ENCODE data around the gene GOLIM4. TPM values are rescaled to one million over a fixed set of nuclear protein-coding genes. Genes with fewer than 3 reads are reported as not detected.
A peak's percentile ranks its signal among the peaks of the same experiment; 100 is the strongest.

GOLIM4 gene
- total and polyA plus RNA-seq, 2 experiments from 2014 or later, result 34.4 to 50.5 TPM

GRCh38 chr3:168047936-168048335 is 47.8 kb downstream of the GOLIM4 start (continued):
- TF ChIP-seq ZNF462 (CRISPR knock-in tag; IDR thresholded peaks at IDR 0.05), result no peak

GRCh38 chr3:168047190-168047795 is 48.4 kb downstream of the GOLIM4 start:
- peaks cover 3% of the 10 kb centered on the region for H3K27me3 Mint-ChIP-seq (ENCODE audit: insufficient read depth, low read depth, poor library complexity)
- peaks cover 7% of the 10 kb centered on the region; the same call in 2 of the 3 replicates for H3K36me3 Mint-ChIP-seq (ENCODE audit: low read depth)
- no peaks in the 10 kb centered on the region for H4K20me1 ChIP-seq (replicated peaks; ENCODE audit: insufficient read depth)
- H3K4me3 Mint-ChIP-seq, result no peak overlapping the region
- H3K27ac Mint-ChIP-seq, result no peak overlapping the region
- H3K36me3 ChIP-seq (ENCODE audit: insufficient read depth), result no peaks in the 10 kb centered on the region
- TF ChIP-seq ZNF331 (CRISPR knock-in tag; IDR thresholded peaks at IDR 0.05; ENCODE audit: low read depth) (no peak), CTCF (conservative IDR thresholded peaks at IDR 0.05; ENCODE audit: low read depth in 2 of 2) (peak; percentile 86 to 87), NANOG (IDR thresholded peaks at IDR 0.05; ENCODE audit: borderline replicate concordance) (peak; percentile 36; the same call in 1 of the 2 replicates)
- peaks cover 11% of the 10 kb centered on the region for H3K4me1 ChIP-seq (ENCODE audit: insufficient read depth)
- no peaks in the 10 kb centered on the region for H3K27me3 ChIP-seq (ENCODE audit: insufficient read depth)
- no peaks in the 10 kb centered on the region for H3F3A ChIP-seq (replicated peaks; ENCODE audit: low read depth)
- H3K4me1 Mint-ChIP-seq, result peaks cover 18% of the 10 kb centered on the region
- DNase-seq (ENCODE audit: low spot score) (peak; percentile 84), ATAC-seq (peak; percentile 61)
- no peak overlapping the region for H3K27ac ChIP-seq (ENCODE audit: low read depth)
- H3K4me3 ChIP-seq, result no peak overlapping the region
- H3K9me2 ChIP-seq (ENCODE audit: insufficient read depth), result no peaks in the 10 kb centered on the region
- no peak overlapping the region for H3K4me2 ChIP-seq
- H3K9me3 Mint-ChIP-seq, result no peaks in the 10 kb centered on the region; the same call in 2 of the 3 replicates
- no peak overlapping the region for H2AFZ ChIP-seq
- peaks cover 39% of the 10 kb centered on the region for H3K79me2 ChIP-seq (replicated peaks; ENCODE audit: insufficient read depth)
